ENCODE data around the gene FPGT.

GRCh38 chr1:74215229-74215628, 17.2 kb downstream of the FPGT start:
- TF ChIP-seq CTCF (IDR thresholded peaks at IDR 0.05; ENCODE audit: poor library complexity) (no peak), EZH2 (IDR thresholded peaks at IDR 0.05; ENCODE audit: borderline replicate concordance) (no peak)
